Thoracic aorta (tissue), 2 donors: ENCODE results near the gene LRRC25. TPM values are rescaled to one million over a fixed set of nuclear protein-coding genes. Genes with fewer than 3 reads are reported as not detected.
A peak's percentile ranks its signal among the peaks of the same experiment; 100 is the strongest.

Experiments
- ATAC-seq: fragments of 150-250 bp; one replicate; pipeline ENCODE4 v1.8.0; 2017; ENCODE audit warnings: low read depth; ENCODE audit not compliant: insufficient number of reproducible peaks, low FRiP score
- DNase-seq: peaks from one replicate; pipeline ENCODE4 v3.0.0-alpha.2; 2020; ENCODE audit warnings: low spot score
- H3K27ac ChIP-seq, 2 donors: fragments of 200-600 bp; sonication (generic); 1 replicate in 1 of 2; 2 replicates in 1 of 2; pipeline ENCODE4 v1.5.1; 2016; ENCODE audit warnings: mild to moderate bottlenecking in 2 of 2, moderate library complexity in 2 of 2
- H3K27me3 ChIP-seq: fragments of 200-600 bp; sonication (generic); replicated peaks from 2 replicates; pipeline ENCODE4 v1.6.0; 2016; ENCODE audit warnings: mild to moderate bottlenecking; ENCODE audit not compliant: insufficient read depth
- H3K36me3 ChIP-seq: fragments of 200-600 bp; sonication (generic); one replicate; pipeline ENCODE4 v1.5.1; 2016
- H3K4me1 ChIP-seq, 2 donors: fragments of 200-600 bp; sonication (generic); 1 replicate in 1 of 2; 2 replicates in 1 of 2; pipeline versions ENCODE4 v1.5.1 to v1.6.0; 2016; ENCODE audit warnings: low read depth in 2 of 2, mild to moderate bottlenecking in 1 of 2; ENCODE audit not compliant: control insufficient read depth in 1 of 2
- H3K4me3 ChIP-seq: fragments of 200-600 bp; sonication (generic); 2 replicates; pipeline ENCODE4 v1.5.1; 2016; ENCODE audit warnings: mild to moderate bottlenecking
- H3K9me3 ChIP-seq: fragments of 200-600 bp; sonication (generic); 2 replicates; pipeline ENCODE4 v1.5.1; 2016
- CTCF ChIP-seq: fragments of 200-600 bp; sonication (generic); IDR thresholded peaks from one replicate; pipeline ENCODE4 v1.5.1; 2019; ENCODE audit warnings: antibody characterized with exemption
- total RNA-seq, 2 donors: library from RNA; depleted of rRNA; stranded (reverse); fragments of >200 nt; gene quantifications; one replicate each; pipeline versions ENCODE4 v1.1.0 to v1.2.3, GENCODE V29; 2016

The LRRC25 gene
- total RNA-seq, 2 donors from 2014 or later = 18.7 to 30.3 TPM

- no peaks in the 10 kb centered on the region for H3K36me3 ChIP-seq
- H3K27ac ChIP-seq = no peak overlapping the region
- TF ChIP-seq CTCF = no peak
- H3K27me3 ChIP-seq = no peaks in the 10 kb centered on the region
- no peaks in the 10 kb centered on the region for H3K9me3 ChIP-seq
- no peak for ATAC-seq
- no peak for DNase-seq
- peaks cover 14 to 48% of the 10 kb centered on the region in 2 donors for H3K4me1 ChIP-seq
- no peak overlapping the region for H3K4me3 ChIP-seq
Measured at GRCh38 chr19:18435178-18435841, 37.9 kb upstream of the LRRC25 start.

- peaks cover 15 to 45% of the 10 kb centered on the region in 2 donors for H3K4me1 ChIP-seq
- no peak for TF ChIP-seq CTCF
- ATAC-seq (no peak), DNase-seq (no peak)
- H3K4me3 ChIP-seq = peak overlapping the region; percentile 75
- H3K9me3 ChIP-seq = no peaks in the 10 kb centered on the region
- H3K36me3 ChIP-seq = no peaks in the 10 kb centered on the region
- peak overlapping the region in 1 of 2 donors; percentile 26 for H3K27ac ChIP-seq
- H3K27me3 ChIP-seq = no peaks in the 10 kb centered on the region
Measured at GRCh38 chr19:18434411-18435175, 37.2 kb upstream of the LRRC25 start.

- Histone ChIP-seq H3K27me3 (no peaks in the 10 kb centered on the region), H3K9me3 (no peaks in the 10 kb centered on the region), H3K4me3 (peak overlapping the region; percentile 75), H3K27ac (peak overlapping the region in 1 of 2 donors; percentile 26), H3K4me1 (peaks cover 18 to 45% of the 10 kb centered on the region in 2 donors), H3K36me3 (no peaks in the 10 kb centered on the region)
- ATAC-seq (no peak), DNase-seq (no peak)
- no peak for TF ChIP-seq CTCF
Measured at GRCh38 chr19:18433735-18434398, 36.4 kb upstream of the LRRC25 start.

GRCh38 chr19:18433015-18433691 lies 35.7 kb upstream of the LRRC25 start:
- H3K4me1 ChIP-seq = peaks cover 13 to 44% of the 10 kb centered on the region in 2 donors
- no peak for ATAC-seq
- no peak for TF ChIP-seq CTCF
- H3K27me3 ChIP-seq = no peaks in the 10 kb centered on the region
- H3K27ac ChIP-seq = peak overlapping the region in 1 of 2 donors; percentile 38
- H3K4me3 ChIP-seq = peak overlapping the region; percentile 75
- H3K36me3 ChIP-seq = no peaks in the 10 kb centered on the region
- no peak for DNase-seq
- H3K9me3 ChIP-seq = no peaks in the 10 kb centered on the region
